ENCODE data around the gene FAU. TPM values are rescaled to one million over a fixed set of nuclear protein-coding genes. Genes with fewer than 3 reads are reported as not detected.

FAU gene
- total and polyA plus RNA-seq, 9 of the 15 experiments (the other 6 are each of a cell fraction or from before 2014, with no cell fraction given) = 433 to 1,827 (median 942) TPM

DNA sequence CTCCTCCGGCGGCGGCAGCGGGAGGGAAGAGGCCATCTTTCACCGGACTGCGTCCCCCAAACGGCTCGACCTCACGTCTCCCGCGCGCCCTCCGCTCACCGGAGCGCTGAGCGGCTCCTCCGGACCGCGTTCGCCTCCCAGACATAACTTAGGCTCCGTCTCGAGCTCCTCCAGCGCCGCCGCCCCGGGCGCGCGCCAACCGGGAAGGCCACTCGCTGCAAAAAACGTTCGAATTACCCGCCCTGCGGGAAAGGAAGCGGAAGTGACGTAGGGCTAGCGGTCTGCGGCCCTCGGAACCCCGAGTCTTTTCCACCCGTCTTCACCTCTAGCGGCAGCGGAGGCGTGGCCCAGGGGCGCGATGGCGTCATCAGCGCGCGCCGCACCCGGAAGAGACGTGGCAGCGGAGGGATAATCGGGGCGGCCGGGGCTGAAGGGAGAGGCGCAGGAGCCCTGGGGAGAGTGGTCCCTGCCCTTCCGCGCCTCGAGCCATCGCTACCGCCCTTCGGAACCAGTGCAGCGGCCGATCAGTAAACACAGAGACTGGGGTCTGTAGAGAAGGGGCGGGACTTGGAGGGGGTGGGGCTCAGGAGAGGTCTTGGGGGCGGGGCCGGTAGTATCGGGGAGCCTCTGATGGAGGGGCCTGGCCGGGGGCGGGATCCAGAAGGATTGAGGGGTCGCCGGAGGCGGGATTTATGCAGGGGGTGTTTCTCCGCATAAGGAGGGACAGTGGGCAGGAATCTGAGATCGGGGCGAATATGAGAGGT, 37.9 kb downstream of the FAU start, which contains the start of the genes CDCA5 and ZFPL1 (continued):
- no peak for TF ChIP-seq HMBOX1 (IDR thresholded peaks at IDR 0.05)
- TF ChIP-seq SMARCA4 (IDR thresholded peaks at IDR 0.05) = no peak
- TF ChIP-seq ELF2 (CRISPR knock-in tag; IDR thresholded peaks at IDR 0.05) = peak; percentile 99
- no peak for TF ChIP-seq HMG20B (CRISPR knock-in tag; IDR thresholded peaks at IDR 0.05)
- no peak for TF ChIP-seq RFX7 (CRISPR knock-in tag; IDR thresholded peaks at IDR 0.05)
- no peak for TF ChIP-seq TRIM25 (IDR thresholded peaks at IDR 0.05; ENCODE audit: borderline replicate concordance)
- TF ChIP-seq ZNF707 (CRISPR knock-in tag; conservative IDR thresholded peaks at IDR 0.05) = no peak
- TF ChIP-seq MCM2 (IDR thresholded peaks at IDR 0.05; ENCODE audit: low read depth) = no peak
- TF ChIP-seq ZNF407 (IDR thresholded peaks at IDR 0.05; ENCODE audit: low read depth) = no peak
- TF ChIP-seq MTF1 (CRISPR knock-in tag; IDR thresholded peaks at IDR 0.05; ENCODE audit: borderline replicate concordance) = no peak
- no peak for TF ChIP-seq FOXK1 (CRISPR knock-in tag; IDR thresholded peaks at IDR 0.05; ENCODE audit: borderline replicate concordance)
- no peak for TF ChIP-seq RBM17 (IDR thresholded peaks at IDR 0.05; ENCODE audit: borderline replicate concordance, low read depth, low read length)
- no peak for TF ChIP-seq TEAD4 (IDR thresholded peaks at IDR 0.05; ENCODE audit: low read length)
- TF ChIP-seq TEAD4 (CRISPR knock-in tag; IDR thresholded peaks at IDR 0.05; ENCODE audit: borderline replicate concordance) = no peak
- TF ChIP-seq EP300 (IDR thresholded peaks at IDR 0.05; ENCODE audit: low read length) = peak; percentile 55
- TF ChIP-seq FIP1L1 (IDR thresholded peaks at IDR 0.05; ENCODE audit: low read depth, low read length, poor library complexity, severe bottlenecking) = peak; percentile 90
